ENCODE data around the gene SCGB3A2.

Gene SCGB3A2

GRCh38 chr5:147878066-147878759, at the start of gene SCGB3A2:
TSS of gene SCGB3A2 (plus strand) at chr5:147878711. CDS start at chr5:147878804, 93 bp downstream.
- no peak for DNase-seq

- no peak for DNase-seq
These were observed 48.5 kb upstream of the SCGB3A2 start for GRCh38 chr5:147830035-147830434.

GRCh38 chr5:147831465-147831864, 47.0 kb upstream of the SCGB3A2 start, which contains the start of gene SPINK1:
TSS of gene SPINK1 (minus strand) at chr5:147831671. CDS start at chr5:147831577, 94 bp downstream.
- DNase-seq, result no peak

- DNase-seq, result no peak
These were observed 46.0 kb upstream of the SCGB3A2 start for GRCh38 chr5:147832541-147832940.

- DNase-seq, result no peak
These were observed 43.1 kb upstream of the SCGB3A2 start for GRCh38 chr5:147835386-147835798.

- no peak for DNase-seq
These were observed 42.1 kb upstream of the SCGB3A2 start for GRCh38 chr5:147836439-147836838.

- no peak for DNase-seq
These were observed 35.6 kb upstream of the SCGB3A2 start for GRCh38 chr5:147842869-147843268.

- no peak for DNase-seq
These were observed 33.7 kb upstream of the SCGB3A2 start for GRCh38 chr5:147844846-147845245.

- no peak for DNase-seq
These were observed 32.9 kb upstream of the SCGB3A2 start for GRCh38 chr5:147845618-147846017.

- no peak for DNase-seq
These were observed 29.3 kb upstream of the SCGB3A2 start for GRCh38 chr5:147849226-147849625.

- DNase-seq, result no peak
These were observed 26.9 kb upstream of the SCGB3A2 start for GRCh38 chr5:147851578-147851977.

- DNase-seq, result no peak
These were observed 26.1 kb upstream of the SCGB3A2 start for GRCh38 chr5:147852365-147852764.

GRCh38 chr5:147853372-147853987, 25.0 kb upstream of the SCGB3A2 start:
- DNase-seq, result no peak

GRCh38 chr5:147854331-147854730, 24.2 kb upstream of the SCGB3A2 start:
- no peak for DNase-seq

- no peak for DNase-seq
These were observed 23.4 kb upstream of the SCGB3A2 start for GRCh38 chr5:147854894-147855773.

GRCh38 chr5:147855774-147856069, 22.8 kb upstream of the SCGB3A2 start:
- DNase-seq, result no peak

GRCh38 chr5:147856801-147857200, 21.7 kb upstream of the SCGB3A2 start:
- DNase-seq, result no peak

- peak; percentile 39 to 49 for DNase-seq
These were observed 21.0 kb upstream of the SCGB3A2 start for GRCh38 chr5:147857302-147858129.

GRCh38 chr5:147858565-147858964, 19.9 kb upstream of the SCGB3A2 start:
- DNase-seq, result no peak

- no peak for DNase-seq
These were observed 18.4 kb upstream of the SCGB3A2 start for GRCh38 chr5:147859962-147860640.

- DNase-seq, result no peak
These were observed 17.9 kb upstream of the SCGB3A2 start for GRCh38 chr5:147860641-147861025.

GRCh38 chr5:147863454-147864158, 14.9 kb upstream of the SCGB3A2 start:
- DNase-seq, result no peak

Data from stimulated activated CD4-positive, alpha-beta T cell treated with anti-CD3 and anti-CD28 coated beads, Interleukin-2, amount 100 ng/mL, for 48 hours (primary cell).